Parathyroid adenoma (tissue), 2 donors: ENCODE results near the gene MARCHF2.

ENCODE experiments used
- H2AFZ ChIP-seq: fragments of 300-600 bp; sonication (generic); one replicate; pipeline ENCODE4 v1.7.0; 2017; ENCODE audit warnings: antibody characterized with exemption, mild to moderate bottlenecking
- H3K27ac ChIP-seq: fragments of 300-600 bp; sonication (generic); one replicate; pipeline ENCODE4 v1.7.0; 2017
- H3K27me3 ChIP-seq: fragments of 300-600 bp; sonication (generic); one replicate; pipeline ENCODE4 v1.7.0; 2017; ENCODE audit warnings: low read length; ENCODE audit not compliant: control insufficient read depth, insufficient read depth
- H3K36me3 ChIP-seq: fragments of 300-600 bp; sonication (generic); one replicate; pipeline ENCODE4 v1.7.0; 2017; ENCODE audit warnings: low read length; ENCODE audit not compliant: control insufficient read depth, insufficient read depth
- H3K4me1 ChIP-seq: fragments of 300-600 bp; sonication (generic); one replicate; pipeline ENCODE4 v1.7.0; 2017; ENCODE audit warnings: control low read depth
- H3K4me2 ChIP-seq: fragments of 300-600 bp; sonication (generic); one replicate; pipeline ENCODE4 v1.7.0; 2017; ENCODE audit warnings: low read length
- H3K4me3 ChIP-seq: fragments of 300-600 bp; sonication (generic); one replicate; pipeline ENCODE4 v1.7.0; 2017; ENCODE audit warnings: low read depth, low read length
- H3K79me2 ChIP-seq: fragments of 300-600 bp; sonication (generic); one replicate; pipeline ENCODE4 v1.7.0; 2017; ENCODE audit warnings: control low read depth
- H3K9ac ChIP-seq: fragments of 300-600 bp; sonication (generic); one replicate; pipeline ENCODE4 v1.7.0; 2017; ENCODE audit warnings: mild to moderate bottlenecking
- H3K9me3 ChIP-seq: fragments of 300-600 bp; sonication (generic); one replicate; pipeline ENCODE4 v1.7.0; 2017; ENCODE audit warnings: low read length; ENCODE audit not compliant: control insufficient read depth
- TF ChIP-seq, protein P1 (sequence below): fragments of 300-600 bp; sonication (generic); IDR thresholded peaks from one replicate; pipeline ENCODE4 v1.7.0; 2017; ENCODE audit warnings: antibody characterized with exemption, mild to moderate bottlenecking
- donor health status: primary hyperparathyroidism.

Gene MARCHF2

DNA sequence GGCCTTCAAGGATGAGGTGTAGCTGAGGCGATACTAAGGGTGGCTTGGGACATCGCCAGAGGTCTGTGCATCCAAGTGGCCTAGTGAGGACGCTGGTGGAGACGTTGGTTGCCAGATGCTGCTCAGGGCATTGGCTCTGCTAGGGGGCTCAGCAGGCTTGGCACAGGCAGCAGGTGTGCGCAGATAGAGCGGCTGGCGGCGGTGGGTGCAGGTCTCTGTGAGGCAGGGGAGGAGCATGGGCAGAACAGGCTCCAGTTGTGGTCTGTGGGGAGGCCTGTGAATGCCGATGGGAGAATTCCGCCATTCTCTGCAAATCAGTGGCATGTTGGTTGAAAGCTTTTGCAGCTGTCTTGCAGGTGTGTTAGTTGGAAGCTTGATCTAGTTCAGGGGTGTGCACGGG lies 68.1 kb downstream of the MARCHF2 start:
- Histone ChIP-seq H3K36me3 (no peaks in the 10 kb centered on the region), H3K9ac (no peak overlapping the region), H3K27me3 (no peaks in the 10 kb centered on the region), H3K4me1 (peaks cover 12% of the 10 kb centered on the region), H3K4me3 (no peak overlapping the region), H3K27ac (peak overlapping the region; percentile 41), H3K9me3 (no peaks in the 10 kb centered on the region), H2AFZ (no peak overlapping the region), H3K79me2 (peaks cover 53% of the 10 kb centered on the region), H3K4me2 (no peak overlapping the region)
- TF ChIP-seq, protein P1, sequence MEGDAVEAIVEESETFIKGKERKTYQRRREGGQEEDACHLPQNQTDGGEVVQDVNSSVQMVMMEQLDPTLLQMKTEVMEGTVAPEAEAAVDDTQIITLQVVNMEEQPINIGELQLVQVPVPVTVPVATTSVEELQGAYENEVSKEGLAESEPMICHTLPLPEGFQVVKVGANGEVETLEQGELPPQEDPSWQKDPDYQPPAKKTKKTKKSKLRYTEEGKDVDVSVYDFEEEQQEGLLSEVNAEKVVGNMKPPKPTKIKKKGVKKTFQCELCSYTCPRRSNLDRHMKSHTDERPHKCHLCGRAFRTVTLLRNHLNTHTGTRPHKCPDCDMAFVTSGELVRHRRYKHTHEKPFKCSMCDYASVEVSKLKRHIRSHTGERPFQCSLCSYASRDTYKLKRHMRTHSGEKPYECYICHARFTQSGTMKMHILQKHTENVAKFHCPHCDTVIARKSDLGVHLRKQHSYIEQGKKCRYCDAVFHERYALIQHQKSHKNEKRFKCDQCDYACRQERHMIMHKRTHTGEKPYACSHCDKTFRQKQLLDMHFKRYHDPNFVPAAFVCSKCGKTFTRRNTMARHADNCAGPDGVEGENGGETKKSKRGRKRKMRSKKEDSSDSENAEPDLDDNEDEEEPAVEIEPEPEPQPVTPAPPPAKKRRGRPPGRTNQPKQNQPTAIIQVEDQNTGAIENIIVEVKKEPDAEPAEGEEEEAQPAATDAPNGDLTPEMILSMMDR = no peak

DNA sequence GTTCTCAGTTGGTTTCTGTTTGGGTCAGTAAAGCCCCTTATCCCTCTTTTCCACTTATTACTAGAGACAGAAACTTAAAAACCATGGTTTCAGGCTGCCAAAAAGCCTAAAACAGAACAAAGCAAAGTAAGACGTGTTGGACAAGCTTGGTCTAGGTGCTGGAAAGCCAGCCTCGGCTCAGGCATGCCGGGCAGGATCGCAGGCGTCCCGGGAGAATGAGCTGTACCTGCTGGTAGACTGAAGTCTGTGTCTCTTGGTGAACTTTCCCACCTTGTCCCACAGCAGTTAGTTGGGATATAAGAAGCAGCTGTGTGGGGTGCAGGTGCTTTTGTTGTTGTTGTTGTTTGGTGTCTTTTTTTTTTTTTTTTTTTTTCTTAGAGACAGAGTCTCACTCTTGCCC lies 68.5 kb downstream of the MARCHF2 start:
- Histone ChIP-seq H3K9me3 (no peaks in the 10 kb centered on the region), H3K36me3 (no peaks in the 10 kb centered on the region), H3K27me3 (no peaks in the 10 kb centered on the region), H3K4me2 (no peak overlapping the region), H3K27ac (no peak overlapping the region), H3K4me3 (no peak overlapping the region), H2AFZ (no peak overlapping the region), H3K79me2 (peaks cover 50% of the 10 kb centered on the region), H3K4me1 (peaks cover 12% of the 10 kb centered on the region), H3K9ac (no peak overlapping the region)
- TF ChIP-seq, protein P1 = no peak

DNA sequence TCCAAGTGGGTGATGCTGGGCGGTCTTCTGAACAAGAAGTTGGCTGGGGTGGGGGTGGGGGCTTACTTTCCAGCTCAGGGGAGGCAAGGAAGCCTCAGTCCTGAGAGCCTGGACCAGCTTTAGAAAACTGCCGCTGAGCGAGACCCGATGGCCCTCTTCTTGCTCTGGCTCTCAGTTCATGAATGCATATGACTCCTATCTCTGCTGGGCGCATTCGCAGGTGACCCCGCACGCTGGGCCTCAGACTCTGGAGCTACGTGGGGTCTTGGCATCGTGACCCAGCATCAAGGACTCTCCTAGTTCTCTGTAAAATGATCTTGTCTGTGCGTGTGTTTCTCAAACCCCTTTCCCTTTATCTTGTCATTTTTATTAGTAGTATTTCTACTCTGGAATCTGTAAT lies 69.6 kb downstream of the MARCHF2 start:
- Histone ChIP-seq H3K4me2 (no peak overlapping the region), H3K79me2 (peaks cover 43% of the 10 kb centered on the region), H3K9ac (no peak overlapping the region), H2AFZ (no peak overlapping the region), H3K36me3 (no peaks in the 10 kb centered on the region), H3K4me3 (no peak overlapping the region), H3K9me3 (no peaks in the 10 kb centered on the region), H3K27ac (no peak overlapping the region), H3K4me1 (peaks cover 12% of the 10 kb centered on the region), H3K27me3 (no peaks in the 10 kb centered on the region)
- TF ChIP-seq, protein P1 = no peak

DNA sequence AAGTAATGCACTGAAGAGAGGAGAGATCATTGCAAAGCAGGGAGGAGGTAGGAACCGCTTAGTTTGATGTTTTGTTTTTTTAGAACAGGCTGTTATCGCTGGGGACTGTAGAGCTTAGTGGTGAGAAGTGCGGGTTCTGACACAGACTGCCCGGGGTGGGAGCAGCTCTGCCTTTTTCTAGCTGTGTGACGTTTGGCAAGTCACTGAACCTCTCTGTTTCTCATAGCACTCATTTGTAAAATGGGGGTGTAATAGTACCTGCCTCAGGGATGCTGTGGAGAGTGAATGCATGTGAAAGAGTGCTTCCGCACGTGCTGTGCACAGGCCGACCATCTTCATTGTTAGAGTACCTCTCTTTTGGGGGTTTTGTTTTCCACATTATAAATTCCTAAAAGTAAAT lies 70.1 kb downstream of the MARCHF2 start:
- Histone ChIP-seq H3K9me3 (no peaks in the 10 kb centered on the region), H3K9ac (no peak overlapping the region), H3K36me3 (no peaks in the 10 kb centered on the region), H3K27me3 (no peaks in the 10 kb centered on the region), H2AFZ (no peak overlapping the region), H3K4me3 (no peak overlapping the region), H3K79me2 (peaks cover 38% of the 10 kb centered on the region), H3K4me2 (no peak overlapping the region), H3K27ac (no peak overlapping the region), H3K4me1 (peaks cover 12% of the 10 kb centered on the region)
- TF ChIP-seq, protein P1 = no peak

DNA sequence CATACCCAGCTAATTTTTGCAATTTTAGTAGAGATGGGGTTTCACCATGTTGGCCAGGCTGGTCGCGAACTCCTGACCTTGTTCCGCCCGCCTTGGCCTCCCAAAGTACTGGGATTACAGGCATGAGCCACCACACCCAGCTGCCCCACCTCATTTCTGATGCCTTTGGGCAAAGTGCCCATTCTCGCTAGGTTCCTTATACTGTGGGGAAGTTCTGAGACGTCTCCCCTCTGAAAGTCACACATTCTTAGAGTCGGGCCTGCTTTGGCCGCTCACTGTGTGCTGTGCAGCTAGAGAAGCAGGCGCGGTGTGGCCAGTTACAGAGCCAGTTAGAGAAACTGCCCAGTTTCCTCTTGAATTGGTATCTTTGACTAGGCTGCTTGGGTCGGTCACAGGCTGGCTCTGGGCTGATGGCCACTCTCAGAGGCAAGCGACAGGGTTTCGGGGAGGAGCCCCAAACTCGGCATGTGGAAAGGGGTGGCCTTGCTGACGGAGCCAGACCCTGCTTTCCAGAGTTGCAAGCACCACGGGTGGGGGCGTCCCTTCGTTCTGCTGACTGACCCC lies 71.3 kb downstream of the MARCHF2 start:
- Histone ChIP-seq H3K4me3 (no peak overlapping the region), H3K4me2 (no peak overlapping the region), H3K9ac (no peak overlapping the region), H2AFZ (no peak overlapping the region), H3K27me3 (no peaks in the 10 kb centered on the region), H3K9me3 (no peaks in the 10 kb centered on the region), H3K27ac (no peak overlapping the region), H3K79me2 (peaks cover 28% of the 10 kb centered on the region), H3K36me3 (no peaks in the 10 kb centered on the region), H3K4me1 (peaks cover 12% of the 10 kb centered on the region)
- TF ChIP-seq, protein P1 = no peak
